ENCODE data around the gene APC.

DNA sequence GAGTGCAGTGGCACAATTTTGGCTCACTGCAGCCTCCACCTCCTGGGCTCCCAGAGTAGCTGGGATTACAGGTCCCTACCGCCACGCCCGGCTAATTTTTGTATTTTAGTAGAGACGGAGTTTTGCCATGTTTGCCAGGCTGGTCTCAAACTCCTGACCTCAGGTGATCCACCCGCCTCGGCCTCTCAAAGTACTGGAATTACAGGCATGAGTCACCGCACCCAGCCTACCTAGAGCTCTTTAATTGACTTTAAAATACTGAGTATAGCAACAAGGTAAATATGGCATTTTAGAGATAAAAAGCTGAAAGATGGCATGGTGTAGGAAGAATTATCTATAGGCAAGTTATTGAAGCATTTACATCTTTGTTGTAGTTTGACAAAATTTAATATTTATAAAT lies 21.0 kb downstream of the APC start:
- TF ChIP-seq, protein P1, sequence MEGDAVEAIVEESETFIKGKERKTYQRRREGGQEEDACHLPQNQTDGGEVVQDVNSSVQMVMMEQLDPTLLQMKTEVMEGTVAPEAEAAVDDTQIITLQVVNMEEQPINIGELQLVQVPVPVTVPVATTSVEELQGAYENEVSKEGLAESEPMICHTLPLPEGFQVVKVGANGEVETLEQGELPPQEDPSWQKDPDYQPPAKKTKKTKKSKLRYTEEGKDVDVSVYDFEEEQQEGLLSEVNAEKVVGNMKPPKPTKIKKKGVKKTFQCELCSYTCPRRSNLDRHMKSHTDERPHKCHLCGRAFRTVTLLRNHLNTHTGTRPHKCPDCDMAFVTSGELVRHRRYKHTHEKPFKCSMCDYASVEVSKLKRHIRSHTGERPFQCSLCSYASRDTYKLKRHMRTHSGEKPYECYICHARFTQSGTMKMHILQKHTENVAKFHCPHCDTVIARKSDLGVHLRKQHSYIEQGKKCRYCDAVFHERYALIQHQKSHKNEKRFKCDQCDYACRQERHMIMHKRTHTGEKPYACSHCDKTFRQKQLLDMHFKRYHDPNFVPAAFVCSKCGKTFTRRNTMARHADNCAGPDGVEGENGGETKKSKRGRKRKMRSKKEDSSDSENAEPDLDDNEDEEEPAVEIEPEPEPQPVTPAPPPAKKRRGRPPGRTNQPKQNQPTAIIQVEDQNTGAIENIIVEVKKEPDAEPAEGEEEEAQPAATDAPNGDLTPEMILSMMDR (conservative IDR thresholded peaks at IDR 0.05 in 1 of 2, IDR thresholded peaks at IDR 0.05 in 1 of 2; ENCODE audit: extremely low read depth in 1 of 2, insufficient read depth in 1 of 2, low read depth in 1 of 2, low read length in 2 of 2) = no peak
- TF ChIP-seq EZH2 (IDR thresholded peaks at IDR 0.05; ENCODE audit: borderline replicate concordance, low read length) = no peak
